Measurements from ENCODE around the gene L3MBTL1. TPM values are rescaled to one million over a fixed set of nuclear protein-coding genes. Genes with fewer than 3 reads are reported as not detected.

The L3MBTL1 gene
- total RNA-seq, 2 experiments from 2014 or later: 7.0 to 7.3 TPM

DNA sequence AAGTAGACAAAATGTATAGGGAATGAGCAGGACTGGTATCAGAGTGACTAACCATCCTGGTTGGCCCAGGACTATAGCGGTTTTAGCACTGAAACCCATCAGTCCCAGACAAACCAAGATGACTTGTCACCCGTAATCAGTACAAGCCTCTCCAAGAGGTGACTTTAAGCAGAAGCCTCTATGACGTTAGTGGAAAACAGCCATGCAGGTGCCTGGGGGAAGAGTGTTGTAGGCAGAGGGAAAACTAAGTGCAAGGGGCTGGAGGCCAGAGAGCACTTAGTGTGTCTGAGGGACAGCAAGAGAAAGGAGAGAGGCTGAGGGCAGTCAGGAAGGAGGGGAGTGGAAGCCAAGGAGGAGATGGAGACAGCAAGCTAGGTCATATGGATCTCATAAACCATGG, 53.5 kb downstream of the L3MBTL1 start:
- TF ChIP-seq, protein P1, sequence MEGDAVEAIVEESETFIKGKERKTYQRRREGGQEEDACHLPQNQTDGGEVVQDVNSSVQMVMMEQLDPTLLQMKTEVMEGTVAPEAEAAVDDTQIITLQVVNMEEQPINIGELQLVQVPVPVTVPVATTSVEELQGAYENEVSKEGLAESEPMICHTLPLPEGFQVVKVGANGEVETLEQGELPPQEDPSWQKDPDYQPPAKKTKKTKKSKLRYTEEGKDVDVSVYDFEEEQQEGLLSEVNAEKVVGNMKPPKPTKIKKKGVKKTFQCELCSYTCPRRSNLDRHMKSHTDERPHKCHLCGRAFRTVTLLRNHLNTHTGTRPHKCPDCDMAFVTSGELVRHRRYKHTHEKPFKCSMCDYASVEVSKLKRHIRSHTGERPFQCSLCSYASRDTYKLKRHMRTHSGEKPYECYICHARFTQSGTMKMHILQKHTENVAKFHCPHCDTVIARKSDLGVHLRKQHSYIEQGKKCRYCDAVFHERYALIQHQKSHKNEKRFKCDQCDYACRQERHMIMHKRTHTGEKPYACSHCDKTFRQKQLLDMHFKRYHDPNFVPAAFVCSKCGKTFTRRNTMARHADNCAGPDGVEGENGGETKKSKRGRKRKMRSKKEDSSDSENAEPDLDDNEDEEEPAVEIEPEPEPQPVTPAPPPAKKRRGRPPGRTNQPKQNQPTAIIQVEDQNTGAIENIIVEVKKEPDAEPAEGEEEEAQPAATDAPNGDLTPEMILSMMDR (IDR thresholded peaks at IDR 0.05): no peak

DNA sequence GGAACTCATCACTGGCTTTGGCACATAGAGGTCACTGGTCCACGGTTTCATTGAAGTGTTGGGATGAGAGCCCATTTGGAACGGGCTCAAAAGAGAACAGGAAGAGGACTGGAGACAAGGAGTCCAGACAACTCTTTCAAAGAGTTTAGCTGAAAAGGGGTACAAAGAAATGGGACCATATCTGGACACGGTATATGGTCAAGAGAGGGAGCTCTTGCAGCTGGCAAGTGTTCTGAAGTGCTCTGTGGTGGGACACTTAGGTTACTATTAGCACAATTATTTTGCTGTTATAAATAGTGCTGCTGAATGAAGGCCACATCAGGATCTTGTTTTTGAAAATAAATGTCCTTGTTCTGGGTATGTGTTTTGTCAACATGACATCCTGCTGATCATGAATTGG, 55.9 kb downstream of the L3MBTL1 start:
- Mint-ChIP-seq H3K27ac (no peak overlapping the region), H3K36me3 (ENCODE audit: low read depth) (no peaks in the 10 kb centered on the region), H3K27me3 (no peaks in the 10 kb centered on the region), H3K4me3 (no peak overlapping the region), H3K9me3 (no peaks in the 10 kb centered on the region), H3K4me1 (ENCODE audit: low read depth) (no peaks in the 10 kb centered on the region)
- TF ChIP-seq, protein P1 (IDR thresholded peaks at IDR 0.05): no peak
- DNase-seq: no peak
- ATAC-seq: no peak
- POLR2A ChIA-PET: no interaction called here
- intact Hi-C loops (cut with micrococcal nuclease): loop anchor here (2.0 kb wide), 1 partner anchor 55 kb away; no protein-coding TSS in a partner anchor
- CTCF ChIA-PET: no interaction called here

More for the DNA sequence above, 53.5 kb downstream of the L3MBTL1 start:
- intact Hi-C loops (cut with micrococcal nuclease): no loop called here
- Mint-ChIP-seq H3K27ac (no peak overlapping the region), H3K9me3 (no peaks in the 10 kb centered on the region), H3K36me3 (ENCODE audit: low read depth) (no peaks in the 10 kb centered on the region), H3K4me3 (no peak overlapping the region), H3K27me3 (no peaks in the 10 kb centered on the region), H3K4me1 (ENCODE audit: low read depth) (no peaks in the 10 kb centered on the region)
- DNase-seq (no peak), ATAC-seq (no peak)
- POLR2A ChIA-PET: no interaction called here
- CTCF ChIA-PET: no interaction called here

DNA sequence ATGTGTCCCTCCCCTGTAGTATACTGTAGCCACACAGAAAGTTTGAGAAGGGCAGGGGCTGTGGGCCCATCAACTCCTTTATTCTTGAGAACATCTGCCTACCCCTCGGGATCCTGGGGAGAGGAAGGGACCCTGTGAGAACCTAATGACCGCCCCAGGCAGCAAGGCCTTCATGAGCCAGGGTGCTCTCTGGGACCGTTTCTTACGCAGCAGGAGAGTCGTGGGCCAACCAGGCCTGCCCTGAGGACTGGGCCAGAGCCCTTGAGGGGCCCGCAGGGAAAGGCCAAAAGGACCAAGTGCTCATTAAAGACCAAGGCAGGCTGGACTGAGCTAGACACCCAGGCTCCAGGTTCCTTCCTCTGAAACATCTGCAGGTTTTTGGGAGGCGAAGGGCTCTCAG, 56.5 kb downstream of the L3MBTL1 start:
- POLR2A ChIA-PET: no interaction called here
- no peak for DNase-seq
- intact Hi-C loops (cut with micrococcal nuclease): loop anchor here (2.0 kb wide), 1 partner anchor 55 kb away; no protein-coding TSS in a partner anchor
- no peak for ATAC-seq
- TF ChIP-seq, protein P1 (IDR thresholded peaks at IDR 0.05): no peak
- H3K27ac Mint-ChIP-seq: no peak overlapping the region
- H3K9me3 Mint-ChIP-seq: no peaks in the 10 kb centered on the region
- H3K4me1 Mint-ChIP-seq (ENCODE audit: low read depth): no peaks in the 10 kb centered on the region
- no peaks in the 10 kb centered on the region for H3K27me3 Mint-ChIP-seq
- CTCF ChIA-PET: no interaction called here
- no peaks in the 10 kb centered on the region for H3K36me3 Mint-ChIP-seq (ENCODE audit: low read depth)
- H3K4me3 Mint-ChIP-seq: no peak overlapping the region

DNA sequence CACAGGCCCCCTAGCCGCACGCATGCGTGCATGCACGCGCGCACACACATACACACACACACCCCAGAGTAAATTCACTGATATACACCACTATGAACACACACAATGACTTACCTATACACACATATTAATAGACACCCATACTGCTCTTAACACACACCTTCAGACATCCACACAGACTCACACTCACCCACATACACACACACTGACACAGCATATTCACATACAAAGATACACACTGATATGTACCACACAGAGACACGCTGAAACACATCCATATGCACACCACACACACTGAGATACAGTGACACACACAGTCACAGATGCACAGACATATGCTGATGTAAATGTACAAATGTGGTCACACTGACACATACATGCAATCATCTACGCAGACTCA, 57.0 kb downstream of the L3MBTL1 start:
- intact Hi-C loops (cut with micrococcal nuclease): no loop called here
- Mint-ChIP-seq H3K27me3 (no peaks in the 10 kb centered on the region), H3K4me1 (ENCODE audit: low read depth) (no peaks in the 10 kb centered on the region), H3K36me3 (ENCODE audit: low read depth) (no peaks in the 10 kb centered on the region), H3K4me3 (no peak overlapping the region), H3K9me3 (no peaks in the 10 kb centered on the region), H3K27ac (no peak overlapping the region)
- CTCF ChIA-PET: no interaction called here
- DNase-seq (no peak), ATAC-seq (no peak)
- POLR2A ChIA-PET: no interaction called here
- TF ChIP-seq, protein P1 (IDR thresholded peaks at IDR 0.05): no peak

DNA sequence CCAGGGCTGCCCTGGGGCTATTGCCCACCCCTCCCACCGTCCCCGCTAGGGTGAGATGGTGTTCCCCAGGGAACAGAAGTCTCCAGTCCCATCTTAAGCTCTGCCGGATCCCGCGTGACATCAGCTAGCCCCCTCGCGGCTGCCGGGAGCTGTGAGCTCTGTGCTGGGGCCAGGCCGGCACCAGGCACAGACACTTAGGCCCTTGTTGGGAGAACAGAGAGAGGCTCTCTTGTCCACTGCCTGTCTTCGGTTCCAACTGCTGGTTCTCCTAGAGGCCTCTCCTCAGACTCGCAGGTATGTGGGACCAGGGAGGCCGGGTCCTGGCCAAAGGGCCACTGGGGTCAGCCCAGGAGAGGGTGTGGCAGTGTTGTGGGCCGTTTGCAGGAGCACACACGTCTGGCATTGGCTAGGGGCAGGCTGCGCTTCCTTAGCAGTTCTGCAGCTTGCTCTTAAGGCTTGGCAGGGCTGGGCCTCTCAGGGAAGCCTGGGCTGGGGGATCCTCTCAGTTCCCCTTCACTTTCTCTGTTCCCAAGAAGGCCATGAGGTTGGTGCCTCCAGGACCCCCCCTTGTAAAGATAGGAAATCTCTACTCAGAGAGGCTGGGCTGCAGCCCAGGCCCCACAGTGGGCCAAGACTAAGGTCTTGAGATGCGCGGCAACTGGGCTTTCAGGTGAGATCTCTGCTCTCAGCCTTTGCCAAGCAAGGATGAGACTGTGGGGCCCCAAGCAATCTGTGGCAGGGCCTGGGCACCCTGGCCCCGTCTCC, 57.7 kb downstream of the L3MBTL1 start:
- Mint-ChIP-seq H3K36me3 (ENCODE audit: low read depth) (no peaks in the 10 kb centered on the region), H3K4me3 (no peak overlapping the region), H3K4me1 (ENCODE audit: low read depth) (no peaks in the 10 kb centered on the region), H3K27me3 (no peaks in the 10 kb centered on the region), H3K27ac (no peak overlapping the region), H3K9me3 (no peaks in the 10 kb centered on the region)
- TF ChIP-seq, protein P1 (IDR thresholded peaks at IDR 0.05): no peak
- ChIA-PET CTCF (no interaction called here), POLR2A (no interaction called here)
- intact Hi-C loops (cut with micrococcal nuclease): no loop called here
- DNase-seq (no peak), ATAC-seq (no peak)

All from activated CD8-positive, alpha-beta T cell treated with anti-CD3 and anti-CD28 coated beads for 36 hours (primary cell).